AG04450 (cell line): ENCODE data around the gene PMPCB. TPM values are rescaled to one million over a fixed set of nuclear protein-coding genes. Genes with fewer than 3 reads are reported as not detected.

Experiments
- CTCF ChIA-PET: fragments of 300-600, 350-600 bp; formaldehyde crosslinking; extraction: SDS; loops from one replicate; lab custom pipeline; 2022; ENCODE audit warnings: antibody characterized with exemption, inconsistent platforms; lab: Charles Lee
- POLR2A ChIA-PET: fragments of 350-600 bp; formaldehyde crosslinking; extraction: SDS; loops from one replicate; lab custom pipeline; 2021; ENCODE audit warnings: antibody characterized with exemption, inconsistent platforms; lab: Yijun Ruan, JAX
- DNase-seq: peaks from one replicate; pipeline ENCODE4 v3.0.0-alpha.2; 2011; ENCODE audit warnings: low read depth, low spot score
- H3K27ac ChIP-seq: one replicate; pipeline ENCODE4 v1.5.1; 2012; ENCODE audit warnings: low read depth, low read length, control low read depth
- H3K27me3 ChIP-seq: one replicate; pipeline ENCODE4 v1.6.0; 2012; ENCODE audit warnings: low read length; ENCODE audit not compliant: control insufficient read depth, insufficient read depth
- H3K4me3 ChIP-seq: 2 replicates; pipeline ENCODE4 v1.5.1; 2011; ENCODE audit warnings: mild to moderate bottlenecking, low read depth, low read length, control low read depth
- H3K9me3 ChIP-seq: 2 replicates; pipeline ENCODE4 v1.5.1; 2012; ENCODE audit warnings: low read length; ENCODE audit not compliant: control insufficient read depth, insufficient read depth
- CTCF ChIP-seq: IDR thresholded peaks from 2 replicates; pipeline ENCODE4 v1.5.1; 2011; ENCODE audit warnings: low read depth, low read length, control low read depth, inconsistent platforms
- polyA plus RNA-seq: library from polyadenylated mRNA; depleted of rRNA; stranded (reverse); fragments of >200 nt; gene quantifications from 2 replicates; pipeline ENCODE4 v1.2.3, GENCODE V29; 2011

PMPCB gene
- polyA plus RNA-seq, 1 experiment, result 91.9 TPM

- POLR2A ChIA-PET, result no interaction called here
- Histone ChIP-seq H3K9me3 (no peaks in the 10 kb centered on the region; the same call in 1 of the 2 replicates), H3K4me3 (peak overlapping the region; percentile 97), H3K27ac (peak overlapping the region; percentile 82), H3K27me3 (no peaks in the 10 kb centered on the region)
- DNase-seq, result no peak
- no peak for TF ChIP-seq CTCF
- CTCF ChIA-PET, result no interaction called here
These were observed 46.7 kb downstream of the PMPCB start for GRCh38 chr7:103343758-103344452.

GRCh38 chr7:103344453-103345149 is 47.4 kb downstream of the PMPCB start, which contains the start of gene DNAJC2:
Gene DNAJC2, minus strand, starts transcription at chr7:103344767. Its CDS starts 145 bp downstream, at chr7:103344622.
- peak within 1 kb of the TSS; percentile 82 for H3K27ac ChIP-seq
- H3K27me3 ChIP-seq, result no peaks in the 10 kb centered on the region
- no peak for TF ChIP-seq CTCF
- no peaks in the 10 kb centered on the region; the same call in 1 of the 2 replicates for H3K9me3 ChIP-seq
- H3K4me3 ChIP-seq, result peak within 1 kb of the TSS; percentile 97
- ChIA-PET POLR2A (no interaction called here), CTCF (no interaction called here)
- peak; percentile 84 for DNase-seq

- Histone ChIP-seq H3K9me3 (no peaks in the 10 kb centered on the region; the same call in 1 of the 2 replicates), H3K27me3 (no peaks in the 10 kb centered on the region), H3K27ac (no peak overlapping the region), H3K4me3 (no peak overlapping the region)
- CTCF ChIA-PET, result no interaction called here
- no peak for DNase-seq
- no peak for TF ChIP-seq CTCF
- POLR2A ChIA-PET, result no interaction called here
These were observed 49.2 kb downstream of the PMPCB start for GRCh38 chr7:103346396-103346795.

GRCh38 chr7:103347507-103348267 is 50.5 kb downstream of the PMPCB start, which contains the start of gene PSMC2:
Gene PSMC2, plus strand, starts transcription at chr7:103347643. Its CDS starts 69 bp downstream, at chr7:103347712.
- CTCF ChIA-PET, result interaction anchor here (1.0 kb wide), 1 partner anchor 23 kb away, joined by 3 read pairs; no protein-coding TSS in a partner anchor

More at GRCh38 chr7:103347507-103348267, 50.5 kb downstream of the PMPCB start, which contains the start of gene PSMC2:
- no peaks in the 10 kb centered on the region; the same call in 1 of the 2 replicates for H3K9me3 ChIP-seq
- no peaks in the 10 kb centered on the region for H3K27me3 ChIP-seq
- POLR2A ChIA-PET, result no interaction called here
- no peak for TF ChIP-seq CTCF
- DNase-seq, result peak; percentile 75
- H3K4me3 ChIP-seq, result peak within 1 kb of the TSS; percentile 91
- peak within 1 kb of the TSS; percentile 87 for H3K27ac ChIP-seq
